DMS153 treated with DMSO at 0.1 percent for 48 hours (cell line): Measurements from ENCODE around the gene SEPSECS.

Source experiments
- DNase-seq: peaks from one replicate; lab custom pipeline; 2025; ENCODE audit not compliant: unreplicated experiment; lab: John Stamatoyannopoulos, UW

SEPSECS gene

DNA sequence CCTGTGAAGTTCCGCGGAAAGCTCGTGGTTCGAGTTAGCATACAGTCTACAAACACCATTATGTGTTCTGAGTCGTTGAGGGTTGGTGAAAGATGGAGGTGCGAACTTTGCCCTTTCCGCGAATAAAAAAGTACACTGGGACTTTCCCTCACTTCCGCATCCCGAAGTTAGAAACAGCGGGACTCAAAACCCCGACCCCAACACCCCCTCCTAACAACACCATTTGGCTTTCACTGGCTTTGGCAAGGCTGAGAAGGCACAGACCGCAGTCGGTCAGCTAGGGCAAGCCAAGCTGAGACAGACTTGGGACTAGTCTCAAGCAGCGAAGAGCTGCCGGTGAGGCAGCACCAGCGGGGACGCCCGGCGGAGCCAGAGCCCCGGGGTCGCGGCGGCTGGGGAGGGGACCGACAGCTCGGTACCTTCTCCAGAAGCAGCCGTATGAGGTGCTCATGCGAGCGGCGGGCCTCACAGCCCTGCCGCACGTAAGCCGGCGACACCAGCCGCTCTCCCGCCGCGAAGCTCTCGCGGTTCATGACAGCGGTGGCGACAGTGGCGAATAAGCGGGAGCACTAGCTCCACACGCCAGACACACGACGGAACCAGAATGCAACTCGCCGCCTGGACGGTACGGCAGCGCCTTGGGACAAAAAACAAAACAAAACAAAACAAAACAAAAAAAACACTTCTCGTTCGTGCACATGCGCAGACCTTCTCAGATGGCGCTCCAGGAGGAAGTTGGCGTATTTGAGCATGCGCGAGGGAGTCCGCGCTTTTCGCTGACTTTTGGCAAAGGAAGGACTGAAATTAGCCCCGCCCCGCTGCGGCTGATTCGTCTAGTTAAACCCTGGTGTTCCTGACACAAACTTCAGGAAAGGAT lies at the start of gene SEPSECS:
SEPSECS (minus strand) TSS at position 613 of the 877 bp plus-strand sequence; CDS start at position 533, 80 bp downstream.
- DNase-seq = peak; percentile 82

DNA sequence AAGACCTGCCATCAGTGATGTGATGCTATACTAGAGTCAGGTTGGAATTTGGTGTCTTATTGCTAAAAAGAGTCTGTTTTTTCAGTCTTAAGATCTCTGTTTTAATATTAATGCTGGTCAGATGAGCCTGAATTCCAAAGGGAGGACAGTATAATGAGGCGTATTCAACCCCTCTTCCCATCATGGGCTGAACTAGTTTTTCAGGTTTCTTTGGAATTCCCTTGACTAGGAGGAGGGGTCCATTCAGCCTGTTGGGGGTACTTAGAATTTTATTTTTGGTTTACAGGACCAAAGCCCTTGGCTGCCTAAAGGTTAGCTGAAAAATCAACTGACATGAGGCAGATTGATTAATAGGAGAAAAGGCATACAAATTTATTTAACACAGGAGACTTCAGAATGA lies 49.5 kb upstream of the SEPSECS start:
- DNase-seq = no peak

DNA sequence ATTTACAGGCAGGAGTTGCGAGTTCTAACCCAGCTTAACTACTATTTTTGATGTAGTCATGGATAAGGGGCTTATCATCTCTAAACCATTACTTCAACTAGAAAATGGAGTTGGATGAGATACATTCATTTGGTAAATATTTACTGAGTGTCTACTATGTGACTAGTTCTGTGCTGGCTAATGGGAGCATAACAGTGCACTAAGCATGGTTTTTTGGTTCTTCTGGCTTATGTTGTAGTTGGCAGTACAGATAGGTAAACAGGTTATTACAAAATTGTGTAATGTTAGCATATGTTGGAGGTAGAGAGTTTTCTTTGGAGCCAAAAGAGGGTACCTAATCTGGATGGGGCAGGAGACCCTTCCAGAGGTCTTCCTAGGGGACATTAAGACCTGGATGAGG lies 47.7 kb upstream of the SEPSECS start:
- DNase-seq = no peak

DNA sequence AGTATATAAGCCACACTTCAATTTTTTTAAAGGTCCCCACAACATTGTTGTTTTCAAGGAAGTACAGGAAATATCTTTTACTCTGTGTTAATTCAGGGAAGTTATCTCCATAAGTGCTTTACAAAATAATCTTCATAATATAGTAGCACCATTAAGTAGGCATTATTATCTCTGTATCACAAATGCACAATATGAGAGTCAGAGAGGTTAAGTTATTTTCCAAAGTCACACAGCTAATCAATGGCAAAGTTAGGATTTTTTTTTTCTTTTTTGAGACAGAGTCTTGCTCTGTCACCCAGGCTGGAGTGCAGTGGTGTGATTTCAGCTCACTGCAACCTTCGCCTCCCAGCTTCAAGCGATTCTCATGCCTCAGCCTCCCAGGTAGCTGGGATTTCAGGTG lies 38.5 kb upstream of the SEPSECS start:
- DNase-seq = no peak

DNA sequence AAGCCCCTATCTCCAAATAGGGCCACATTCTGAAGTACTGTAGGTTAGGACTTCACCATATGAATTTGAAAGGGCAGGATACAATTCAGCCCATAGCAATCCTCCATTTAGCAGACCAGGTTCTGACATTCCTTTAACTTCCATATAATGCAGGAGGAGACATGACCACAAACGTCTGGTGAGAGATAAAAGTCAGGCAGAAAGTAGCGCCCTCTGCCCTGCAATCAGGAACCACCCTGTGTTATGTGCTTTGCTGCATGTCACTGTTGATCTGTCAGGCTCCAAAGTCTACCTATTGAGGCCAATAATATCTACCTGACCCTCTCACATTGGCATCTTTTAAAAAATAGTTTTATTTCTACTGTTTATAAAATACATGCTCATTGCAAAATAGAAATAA lies 30.2 kb upstream of the SEPSECS start:
- no peak for DNase-seq

DNA sequence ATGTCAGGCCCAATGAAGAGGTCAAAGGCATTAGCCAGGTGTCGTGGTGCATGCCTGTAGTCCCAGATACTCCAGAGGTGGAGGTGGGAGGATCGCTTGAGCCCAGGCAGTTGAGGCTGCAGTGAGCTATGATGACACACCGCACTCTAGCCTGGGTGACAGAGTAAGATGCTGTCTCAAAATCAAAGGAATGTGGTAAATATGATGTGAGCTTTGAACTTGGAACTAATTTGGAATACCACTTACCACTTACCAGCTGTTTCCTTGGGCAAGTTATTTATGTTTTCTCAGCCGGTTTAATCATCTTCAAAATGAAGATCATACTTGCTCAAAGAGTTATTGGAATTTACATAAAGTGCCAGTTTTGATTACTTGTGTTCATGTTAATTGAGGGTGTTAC lies 23.8 kb upstream of the SEPSECS start:
- DNase-seq = no peak

DNA sequence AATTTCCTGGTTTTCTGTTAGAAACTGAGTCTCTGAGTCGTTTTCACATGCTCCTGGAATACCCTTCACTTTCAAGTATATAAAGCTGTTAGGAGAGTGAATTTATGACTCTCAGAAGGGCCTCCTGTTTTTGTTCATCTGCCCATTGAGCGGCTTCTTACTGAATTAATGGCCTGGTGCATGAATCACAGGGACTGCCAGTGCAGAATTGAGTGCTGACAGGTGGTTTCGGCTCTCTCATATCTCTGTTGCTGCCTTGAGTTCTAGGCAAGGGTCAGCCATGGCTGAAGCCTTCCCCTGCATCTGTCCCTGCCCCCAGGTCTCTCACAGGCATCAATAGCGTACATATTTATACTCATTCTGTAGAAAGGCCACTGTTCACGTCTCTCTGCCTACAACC lies 22.7 kb upstream of the SEPSECS start:
- no peak for DNase-seq

DNA sequence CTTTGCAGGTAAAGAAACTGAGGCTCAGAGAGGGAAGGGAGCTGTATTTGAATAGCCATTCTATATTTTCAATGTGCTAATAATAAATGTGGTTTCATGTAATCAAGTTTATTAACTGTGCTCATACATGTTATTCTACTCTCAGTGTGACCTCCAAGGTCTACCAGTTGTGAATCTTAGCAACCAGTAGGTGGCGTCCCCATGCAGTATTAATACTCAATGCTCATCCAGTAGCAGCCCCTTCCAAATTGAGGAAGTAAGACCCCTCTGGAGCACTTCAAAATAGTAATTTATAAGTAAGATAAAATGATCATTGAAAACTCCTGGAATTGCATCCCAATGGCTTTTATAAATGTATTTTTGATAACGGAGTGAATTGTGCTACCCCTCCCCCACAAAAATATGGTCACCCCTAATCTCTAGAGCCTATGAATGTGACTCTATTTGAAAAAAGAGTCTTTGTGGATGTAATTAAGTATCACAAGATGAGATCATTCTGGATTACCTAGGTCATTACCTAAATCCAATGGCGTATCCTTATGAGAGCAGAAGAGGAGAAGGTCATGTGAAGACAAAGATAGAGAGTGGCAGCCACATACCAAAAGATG lies 20.4 kb upstream of the SEPSECS start:
- DNase-seq = no peak

DNA sequence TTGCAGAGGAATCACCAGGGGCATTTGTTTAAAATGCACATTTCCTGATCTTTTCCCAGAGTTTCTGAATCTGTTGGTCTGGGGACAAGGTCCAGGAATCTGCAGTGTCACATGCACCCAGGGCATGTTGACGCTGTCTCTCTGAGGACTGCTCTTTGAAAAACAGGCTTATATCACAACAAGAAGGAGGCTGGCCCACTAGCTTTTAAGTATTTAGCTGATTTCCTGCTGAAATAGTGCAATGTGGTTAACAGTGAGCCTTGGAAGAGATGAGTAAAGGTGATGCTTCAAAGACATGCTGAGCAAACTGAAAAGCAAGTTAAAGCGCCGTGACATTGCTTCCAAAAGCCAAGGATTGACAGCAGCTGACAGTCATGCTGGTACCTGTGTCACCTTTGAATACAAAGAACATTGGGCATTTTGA lies 18.6 kb upstream of the SEPSECS start:
- no peak for DNase-seq

DNA sequence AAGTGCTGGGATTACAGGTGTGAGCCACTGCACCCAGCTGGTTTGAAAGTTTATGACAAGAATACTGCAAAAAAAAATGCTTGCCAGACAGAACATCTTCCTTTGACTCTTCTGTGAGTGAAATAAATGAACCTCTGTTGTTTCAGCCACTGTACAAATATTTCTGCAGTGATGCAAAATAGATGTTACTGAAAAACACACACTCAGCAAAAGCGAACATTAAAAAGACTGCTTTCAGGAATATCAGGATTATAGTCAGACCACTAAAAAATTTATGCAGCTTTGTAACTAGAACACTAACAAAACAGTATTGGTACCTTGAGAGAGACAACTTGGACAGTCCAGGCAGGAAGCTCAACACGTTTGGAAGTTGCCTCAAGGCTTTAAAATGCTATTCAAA lies 16.9 kb upstream of the SEPSECS start:
- no peak for DNase-seq

DNA sequence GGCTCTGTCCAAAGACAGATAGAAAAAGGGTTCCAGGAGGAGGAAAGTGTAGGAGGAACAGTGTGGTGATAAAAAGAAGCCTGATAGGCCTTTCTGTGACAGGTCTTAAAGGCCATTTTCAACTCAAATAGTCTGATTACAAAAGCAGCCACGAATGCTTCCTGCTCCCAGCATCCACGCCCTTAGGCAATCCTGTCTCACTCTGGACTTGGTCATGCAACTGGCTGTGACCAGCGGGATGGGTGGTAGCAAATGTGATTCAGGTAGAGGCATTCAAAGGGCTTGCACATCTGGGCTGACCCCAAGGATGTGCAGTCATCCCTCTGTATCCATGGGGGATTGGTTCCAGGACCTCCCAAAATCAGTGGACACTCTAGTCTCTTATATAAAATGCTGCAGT lies 14.4 kb upstream of the SEPSECS start:
- DNase-seq = no peak

DNA sequence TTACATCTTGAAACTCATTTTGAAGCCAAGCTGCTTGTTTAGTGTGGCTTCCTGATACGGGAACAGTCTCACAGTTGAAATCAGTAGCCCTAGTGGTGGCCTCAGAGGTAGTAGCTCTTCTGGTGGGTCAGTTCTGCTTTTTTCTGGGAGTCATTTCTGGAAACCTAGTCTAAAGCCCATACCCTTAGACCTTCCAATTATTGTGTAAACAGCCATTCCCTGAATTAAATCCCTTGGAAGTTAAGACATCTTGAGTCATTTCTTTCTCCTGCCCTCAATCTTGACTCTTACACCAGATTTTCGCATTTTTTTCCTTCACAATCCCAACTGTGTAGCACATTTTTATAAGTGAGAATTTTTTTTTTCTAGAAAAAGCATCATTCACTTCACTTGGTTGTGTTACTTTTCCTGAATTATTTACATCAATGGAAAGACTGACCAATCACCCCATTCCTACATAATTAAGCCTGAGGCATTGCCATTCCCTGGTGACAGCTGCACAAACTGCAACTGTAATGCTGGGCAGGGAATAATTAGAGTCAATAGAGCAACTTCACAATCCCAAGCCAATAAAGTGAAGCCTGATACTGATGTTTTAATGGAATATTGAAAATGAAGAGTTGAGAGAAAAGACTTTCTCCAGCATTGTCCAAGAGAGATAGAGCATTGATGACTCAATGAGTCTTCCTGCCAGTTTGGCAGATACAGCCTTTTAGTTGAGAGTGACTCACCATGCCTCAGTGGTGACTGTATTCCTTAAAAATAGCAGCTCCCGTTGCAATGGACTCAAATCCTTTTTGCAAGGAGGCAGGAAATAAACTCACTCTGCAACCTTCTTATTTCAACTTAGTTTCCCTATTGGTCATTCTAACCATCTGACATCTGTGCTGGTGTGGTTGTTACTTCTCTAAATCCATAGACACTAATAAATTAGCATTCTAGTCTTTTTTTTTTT lies 13.0 kb upstream of the SEPSECS start:
- DNase-seq = no peak

DNA sequence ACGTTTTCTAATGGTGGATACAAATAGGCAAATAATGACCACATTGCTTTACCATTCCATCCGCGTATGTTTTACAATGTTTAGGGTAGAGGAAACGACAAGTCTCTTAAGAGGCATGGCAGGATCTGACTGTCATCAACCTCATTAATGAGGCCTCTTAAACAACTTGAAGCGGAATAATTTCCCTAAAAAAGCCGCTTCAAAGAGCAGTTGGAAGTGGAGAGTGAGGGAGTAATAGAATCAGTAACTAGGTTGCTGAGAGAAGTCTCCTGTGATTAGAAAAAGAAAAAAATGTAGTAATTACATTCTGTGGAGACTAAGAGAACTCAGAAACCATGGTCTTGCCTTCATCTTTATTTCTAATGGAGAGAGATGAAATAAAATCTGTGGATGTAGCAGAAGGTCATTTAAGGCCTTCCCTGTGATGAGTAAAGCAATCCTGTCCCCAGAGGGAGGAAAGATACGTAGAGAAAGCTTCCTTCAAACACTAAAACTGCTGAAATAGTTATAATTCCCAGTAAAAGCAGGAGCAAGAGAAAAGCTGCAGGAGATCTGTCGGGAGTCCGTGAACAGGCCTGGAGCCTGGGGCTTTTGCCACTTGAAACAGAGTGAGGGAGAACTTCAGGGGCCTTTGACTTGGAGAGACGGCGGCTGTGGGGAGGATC lies 11.1 kb upstream of the SEPSECS start:
- DNase-seq = no peak

DNA sequence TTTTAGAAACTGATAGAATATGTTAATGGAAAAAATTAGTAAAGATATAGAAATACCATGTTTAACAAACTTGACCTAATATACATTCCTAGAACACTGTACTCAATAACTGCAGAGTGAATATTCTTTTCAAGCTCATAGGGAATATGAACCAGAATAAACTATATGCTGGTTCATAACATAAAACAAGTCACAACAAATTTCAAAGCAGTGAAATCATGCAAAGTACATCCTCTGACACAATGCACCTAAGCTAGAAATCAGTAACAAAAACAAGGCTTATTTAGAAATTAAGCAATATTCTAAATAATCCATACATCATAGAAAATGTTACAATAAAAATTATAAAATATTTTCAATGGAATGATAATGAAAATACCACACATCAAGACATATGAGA lies 9.2 kb upstream of the SEPSECS start:
- no peak for DNase-seq

DNA sequence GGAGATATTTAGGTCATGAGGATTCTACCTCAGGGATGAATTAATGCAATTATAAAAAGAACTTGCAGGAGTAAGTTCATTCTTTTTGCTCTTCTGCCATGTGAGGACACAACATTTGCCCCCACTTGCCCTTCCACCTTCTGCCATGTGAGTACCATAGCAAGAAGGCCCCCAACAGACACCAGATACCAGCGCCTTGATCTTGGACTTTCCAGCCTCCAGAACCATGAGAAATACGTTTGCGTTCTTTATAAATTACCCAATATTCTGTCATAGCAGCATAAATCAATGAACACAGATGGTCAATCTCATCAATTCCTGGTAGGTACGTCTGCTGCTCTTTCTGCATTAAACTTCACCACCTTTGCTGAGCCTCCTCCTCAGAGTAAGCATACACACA lies 5.7 kb upstream of the SEPSECS start:
- no peak for DNase-seq

DNA sequence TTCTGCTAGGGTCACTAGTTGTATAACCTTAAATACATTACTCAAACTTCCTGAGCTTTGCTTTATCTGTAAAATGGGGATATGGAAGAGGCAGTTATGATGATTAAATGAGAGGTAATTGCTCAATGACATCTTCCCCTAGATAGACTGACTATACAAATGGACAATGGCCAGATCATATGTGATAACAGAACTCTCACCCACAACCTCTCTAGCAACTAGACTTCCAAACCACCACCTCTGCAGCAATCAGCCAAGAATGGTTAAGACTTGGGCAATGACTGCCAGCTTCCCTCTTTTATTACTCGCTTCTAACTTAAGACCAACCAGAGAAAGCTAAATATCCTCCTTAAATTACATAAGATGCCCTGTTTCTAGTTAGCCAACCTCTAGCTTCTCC lies 2.9 kb upstream of the SEPSECS start:
- DNase-seq = no peak

DNA sequence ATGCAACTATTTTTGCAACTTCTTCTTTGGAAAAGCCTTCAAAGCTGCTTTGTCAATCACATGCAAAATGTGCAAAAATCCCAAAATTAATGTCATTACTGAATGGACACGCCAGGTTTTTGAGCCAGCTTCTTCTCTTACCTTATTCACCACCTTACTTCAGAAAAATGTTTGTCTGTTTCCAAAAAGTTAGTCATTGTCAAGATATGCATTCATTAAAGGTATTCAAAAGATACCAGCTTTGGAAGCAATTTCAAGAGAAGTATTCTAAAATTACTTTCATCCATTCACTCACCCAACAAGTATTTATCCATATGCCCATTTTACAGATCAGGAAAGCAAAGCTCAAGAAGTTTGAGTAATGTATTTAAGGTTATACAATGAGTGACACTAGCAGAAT lies 2.3 kb upstream of the SEPSECS start:
- no peak for DNase-seq

DNA sequence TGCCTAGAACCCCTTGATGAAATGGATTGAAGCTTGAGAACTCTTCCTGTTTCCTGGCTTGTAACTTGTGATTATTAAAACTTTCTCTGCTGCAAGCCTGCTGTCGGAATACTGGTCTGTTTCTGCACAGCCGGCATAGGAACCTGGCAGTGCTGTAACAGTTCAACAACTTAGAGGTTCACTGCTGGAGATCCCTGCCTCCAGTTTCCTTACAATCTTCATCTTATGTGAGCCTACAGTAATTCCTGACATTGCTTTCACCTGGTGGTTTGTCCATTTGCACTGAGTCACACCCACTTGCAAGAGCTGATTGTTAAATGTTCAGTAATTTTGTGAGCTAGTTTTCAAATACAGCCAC lies 1.3 kb upstream of the SEPSECS start:
- DNase-seq = no peak

DNA sequence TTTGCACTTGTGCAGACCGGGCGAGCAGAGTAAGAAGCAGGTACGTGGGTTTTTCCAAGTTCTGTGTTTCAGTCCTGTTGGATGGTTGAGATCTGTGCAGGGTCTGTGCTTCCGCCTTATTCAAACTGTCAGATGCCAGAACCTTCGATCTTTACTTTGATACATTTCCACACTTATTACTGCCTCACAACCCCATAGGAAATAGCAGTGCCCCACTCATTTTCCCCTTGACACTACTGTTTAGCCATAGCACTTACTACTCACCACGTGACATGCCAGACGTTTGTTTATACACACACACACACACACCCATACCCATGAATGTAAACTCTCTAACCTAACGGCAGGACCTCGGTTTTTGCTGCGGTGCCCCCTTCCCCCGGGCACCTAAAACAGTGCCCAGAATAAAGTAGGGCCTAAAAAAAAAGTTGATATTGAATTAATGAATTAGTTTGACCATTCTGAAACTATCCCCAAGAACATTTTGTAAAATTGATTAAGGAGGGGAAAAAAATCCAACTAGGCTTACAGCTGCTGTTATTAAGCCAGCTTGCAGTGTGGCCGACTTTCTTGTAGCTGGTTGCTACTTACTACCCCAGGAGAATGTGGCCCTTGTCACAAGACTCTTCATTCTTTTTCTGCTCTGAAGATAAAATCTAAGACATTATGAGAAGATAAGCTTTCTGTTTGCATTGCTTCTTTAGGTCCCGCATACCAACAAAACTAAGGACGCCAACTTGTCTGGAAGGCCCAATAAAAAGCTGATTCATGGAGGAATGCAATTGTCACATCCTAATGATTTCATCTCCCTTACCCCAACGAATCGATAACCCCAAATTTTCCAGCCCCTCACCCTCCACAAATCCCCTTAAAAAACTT lies 704 bp upstream of the SEPSECS start:
- no peak for DNase-seq

DNA sequence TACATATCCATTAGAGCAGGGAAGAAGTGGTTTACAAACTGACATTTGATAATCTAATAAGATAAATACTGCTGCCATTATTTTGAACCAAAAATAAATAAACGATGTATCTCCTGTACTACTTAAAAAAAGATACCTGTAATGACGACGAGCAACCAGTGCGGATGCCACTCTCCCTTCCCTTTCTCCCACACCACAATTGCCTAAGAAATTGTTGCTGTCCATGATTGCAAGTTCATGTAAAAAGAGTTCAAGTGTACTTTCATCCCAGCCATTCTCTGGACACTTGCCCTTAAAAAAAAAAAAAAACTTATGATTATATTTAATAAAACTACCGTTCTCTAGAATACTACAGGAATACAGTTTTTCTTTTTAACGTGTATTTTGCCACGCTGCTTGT lies 1.4 kb downstream of the SEPSECS start:
- no peak for DNase-seq
